Measurements from ENCODE around the gene DRAXIN.

The DRAXIN gene

GRCh38 chr1:11697893-11698210, 6.3 kb downstream of the DRAXIN start:
- Histone ChIP-seq H3K9me3 (ENCODE audit: control insufficient read depth in 2 of 2, low read length in 2 of 2) (no peaks in the 10 kb centered on the region), H3K9ac (ENCODE audit: low read depth in 1 of 2, low read length in 2 of 2) (no peak overlapping the region), H3K27me3 (ENCODE audit: control insufficient read depth in 2 of 2, insufficient read depth in 2 of 2, low read length in 2 of 2) (peaks cover 22 to 29% of the 10 kb centered on the region in 2 donors), H3K4me3 (ENCODE audit: low read length in 2 of 2) (no peak overlapping the region), H3K4me1 (ENCODE audit: control insufficient read depth in 2 of 2, insufficient read depth in 2 of 2, low read length in 2 of 2) (no peaks in the 10 kb centered on the region), H3K36me3 (ENCODE audit: control insufficient read depth in 2 of 2, insufficient read depth in 2 of 2, low read length in 2 of 2) (no peaks in the 10 kb centered on the region), H3K27ac (ENCODE audit: low read depth in 2 of 2, low read length in 2 of 2) (no peak overlapping the region)

GRCh38 chr1:11700601-11701467, 9.3 kb downstream of the DRAXIN start:
- Histone ChIP-seq H3K9ac (ENCODE audit: low read depth in 1 of 2, low read length in 2 of 2) (no peak overlapping the region), H3K4me3 (ENCODE audit: low read length in 2 of 2) (no peak overlapping the region), H3K27me3 (ENCODE audit: control insufficient read depth in 2 of 2, insufficient read depth in 2 of 2, low read length in 2 of 2) (peaks cover 18 to 29% of the 10 kb centered on the region in 2 donors), H3K9me3 (ENCODE audit: control insufficient read depth in 2 of 2, low read length in 2 of 2) (no peaks in the 10 kb centered on the region), H3K36me3 (ENCODE audit: control insufficient read depth in 2 of 2, insufficient read depth in 2 of 2, low read length in 2 of 2) (no peaks in the 10 kb centered on the region), H3K27ac (ENCODE audit: low read depth in 2 of 2, low read length in 2 of 2) (no peak overlapping the region), H3K4me1 (ENCODE audit: control insufficient read depth in 2 of 2, insufficient read depth in 2 of 2, low read length in 2 of 2) (no peaks in the 10 kb centered on the region)

DNA sequence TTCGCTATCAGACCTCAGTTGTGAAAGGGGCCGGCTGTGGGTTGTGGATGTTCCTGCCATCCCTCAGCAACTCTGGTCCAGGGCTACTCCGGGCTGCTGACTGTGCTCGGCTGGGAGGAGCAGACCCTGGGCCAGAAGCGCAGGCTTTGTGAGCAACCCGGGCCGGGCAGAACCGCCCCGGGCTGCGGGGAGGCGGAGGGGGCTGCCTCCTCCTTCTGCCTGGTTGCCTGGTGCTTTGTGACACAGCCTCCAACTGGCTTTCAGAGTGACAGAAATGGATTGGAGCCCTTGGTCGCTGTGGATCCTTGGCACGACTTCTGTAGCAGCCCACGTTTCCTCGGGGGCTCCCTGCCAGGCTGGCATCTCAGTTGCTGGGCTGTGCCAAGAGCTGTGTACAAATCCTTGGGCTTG, 10.0 kb downstream of the DRAXIN start:
- Histone ChIP-seq H3K9me3 (ENCODE audit: control insufficient read depth in 2 of 2, low read length in 2 of 2) (no peaks in the 10 kb centered on the region), H3K4me3 (ENCODE audit: low read length in 2 of 2) (no peak overlapping the region), H3K27me3 (ENCODE audit: control insufficient read depth in 2 of 2, insufficient read depth in 2 of 2, low read length in 2 of 2) (peaks cover 18 to 29% of the 10 kb centered on the region in 2 donors), H3K4me1 (ENCODE audit: control insufficient read depth in 2 of 2, insufficient read depth in 2 of 2, low read length in 2 of 2) (no peaks in the 10 kb centered on the region), H3K36me3 (ENCODE audit: control insufficient read depth in 2 of 2, insufficient read depth in 2 of 2, low read length in 2 of 2) (no peaks in the 10 kb centered on the region), H3K9ac (ENCODE audit: low read depth in 1 of 2, low read length in 2 of 2) (no peak overlapping the region), H3K27ac (ENCODE audit: low read depth in 2 of 2, low read length in 2 of 2) (no peak overlapping the region)

DNA sequence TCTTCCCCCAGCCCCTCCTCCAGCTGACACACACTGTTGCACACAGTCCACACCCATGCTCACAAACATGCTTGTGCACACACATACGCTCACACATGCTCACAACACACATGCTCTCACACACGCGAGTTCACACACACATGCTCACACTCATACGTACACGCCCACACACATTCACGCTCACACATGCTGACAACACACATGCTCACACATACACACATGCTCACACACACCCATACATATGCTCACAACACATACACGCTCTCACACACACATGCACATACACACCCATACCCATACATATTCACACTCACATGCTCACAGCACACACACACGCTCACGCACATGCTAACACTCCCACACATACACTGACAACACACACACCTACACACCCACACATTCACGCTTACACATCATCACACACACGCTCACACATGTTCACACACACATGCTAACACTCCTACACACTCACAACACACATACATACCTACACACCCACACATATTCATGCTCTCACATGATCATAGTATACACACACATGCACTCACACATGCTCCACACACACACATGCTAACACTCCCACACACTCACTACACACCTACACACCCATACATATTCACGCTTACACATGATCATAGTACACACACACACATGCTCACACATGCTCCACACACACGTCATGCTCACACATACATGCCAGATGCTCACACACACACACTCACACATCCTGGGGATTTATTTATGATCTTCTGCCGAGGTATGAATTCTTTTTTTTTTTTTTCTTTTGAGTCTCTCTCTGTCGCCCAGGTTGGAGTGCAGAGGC, 10.7 kb downstream of the DRAXIN start:
- H3K27me3 ChIP-seq (ENCODE audit: control insufficient read depth in 2 of 2, insufficient read depth in 2 of 2, low read length in 2 of 2), result peaks cover 18 to 29% of the 10 kb centered on the region in 2 donors
- no peak overlapping the region for H3K27ac ChIP-seq (ENCODE audit: low read depth in 2 of 2, low read length in 2 of 2)
- no peak overlapping the region for H3K4me3 ChIP-seq (ENCODE audit: low read length in 2 of 2)
- H3K36me3 ChIP-seq (ENCODE audit: control insufficient read depth in 2 of 2, insufficient read depth in 2 of 2, low read length in 2 of 2), result no peaks in the 10 kb centered on the region
- no peaks in the 10 kb centered on the region for H3K9me3 ChIP-seq (ENCODE audit: control insufficient read depth in 2 of 2, low read length in 2 of 2)
- H3K9ac ChIP-seq (ENCODE audit: low read depth in 1 of 2, low read length in 2 of 2), result no peak overlapping the region
- H3K4me1 ChIP-seq (ENCODE audit: control insufficient read depth in 2 of 2, insufficient read depth in 2 of 2, low read length in 2 of 2), result no peaks in the 10 kb centered on the region

DNA sequence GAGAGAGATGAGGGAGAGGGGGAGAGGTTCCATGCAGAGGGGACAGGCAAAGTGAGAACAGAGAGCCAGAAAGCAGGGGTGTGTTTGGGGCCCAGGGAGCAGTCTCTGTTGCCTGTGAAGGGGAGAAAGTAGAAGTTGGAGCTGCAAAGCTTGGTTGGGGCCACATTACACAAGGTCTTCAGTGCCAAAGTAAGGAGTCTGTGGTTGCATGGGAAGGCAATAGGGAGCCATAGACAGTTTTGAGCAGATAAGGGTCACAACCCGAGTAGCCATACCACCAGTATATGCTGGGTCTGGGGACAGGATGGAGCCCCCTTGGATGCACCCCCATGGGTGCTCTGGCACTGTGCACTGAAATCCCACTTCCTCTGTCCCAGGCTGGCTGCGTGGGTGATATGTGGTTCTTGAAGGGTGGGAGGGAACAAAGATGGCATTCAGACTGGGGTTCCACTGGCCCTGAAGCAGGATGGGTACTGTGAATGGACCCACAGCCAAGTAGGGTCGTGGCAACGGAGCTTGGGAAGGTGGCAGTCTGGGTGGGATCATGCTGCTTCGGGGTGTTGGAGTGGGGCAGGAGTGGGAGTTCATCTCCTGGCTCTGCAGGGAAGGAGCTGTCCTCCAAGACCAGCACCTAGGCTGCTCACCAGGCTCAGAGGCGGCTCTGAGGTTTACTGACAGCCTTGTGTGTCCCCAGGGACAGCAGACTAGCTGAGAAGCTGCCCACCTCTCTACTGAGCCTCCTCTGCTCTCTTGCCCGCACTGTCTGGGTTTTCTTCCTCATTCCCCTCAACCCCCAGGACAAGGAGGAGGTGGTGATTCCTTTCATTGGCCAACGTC, 12.1 kb downstream of the DRAXIN start:
- no peak overlapping the region for H3K4me3 ChIP-seq (ENCODE audit: low read length in 2 of 2)

DNA sequence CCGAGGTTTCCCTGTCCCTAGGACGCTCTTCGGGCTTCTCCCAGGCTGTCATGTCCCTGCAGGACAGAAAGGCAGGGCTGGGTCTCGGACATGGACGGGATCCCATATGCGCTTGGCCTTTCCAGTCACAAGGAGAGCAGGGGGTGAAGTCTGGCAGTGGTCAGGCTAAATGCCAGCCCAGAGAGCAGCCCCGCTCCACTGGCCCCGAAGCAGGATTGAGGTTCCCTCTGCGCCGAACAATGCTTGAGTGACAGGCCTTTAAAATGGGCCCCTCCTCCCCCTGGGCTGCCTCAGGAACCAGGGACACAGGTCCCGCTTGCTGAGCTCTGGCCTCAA, 12.7 kb downstream of the DRAXIN start:
- Histone ChIP-seq H3K4me3 (ENCODE audit: low read length in 2 of 2) (no peak overlapping the region), H3K27me3 (ENCODE audit: control insufficient read depth in 2 of 2, insufficient read depth in 2 of 2, low read length in 2 of 2) (peaks cover 18 to 25% of the 10 kb centered on the region in 2 donors), H3K9ac (ENCODE audit: low read depth in 1 of 2, low read length in 2 of 2) (no peak overlapping the region), H3K9me3 (ENCODE audit: control insufficient read depth in 2 of 2, low read length in 2 of 2) (no peaks in the 10 kb centered on the region), H3K27ac (ENCODE audit: low read depth in 2 of 2, low read length in 2 of 2) (no peak overlapping the region), H3K4me1 (ENCODE audit: control insufficient read depth in 2 of 2, insufficient read depth in 2 of 2, low read length in 2 of 2) (peaks cover 0 to 4% of the 10 kb centered on the region in 2 donors), H3K36me3 (ENCODE audit: control insufficient read depth in 2 of 2, insufficient read depth in 2 of 2, low read length in 2 of 2) (no peaks in the 10 kb centered on the region)

More for the DNA sequence above, 12.1 kb downstream of the DRAXIN start:
- Histone ChIP-seq H3K36me3 (ENCODE audit: control insufficient read depth in 2 of 2, insufficient read depth in 2 of 2, low read length in 2 of 2) (no peaks in the 10 kb centered on the region), H3K27ac (ENCODE audit: low read depth in 2 of 2, low read length in 2 of 2) (no peak overlapping the region), H3K9me3 (ENCODE audit: control insufficient read depth in 2 of 2, low read length in 2 of 2) (no peaks in the 10 kb centered on the region), H3K27me3 (ENCODE audit: control insufficient read depth in 2 of 2, insufficient read depth in 2 of 2, low read length in 2 of 2) (peaks cover 18 to 25% of the 10 kb centered on the region in 2 donors), H3K4me1 (ENCODE audit: control insufficient read depth in 2 of 2, insufficient read depth in 2 of 2, low read length in 2 of 2) (peaks cover 0 to 4% of the 10 kb centered on the region in 2 donors), H3K9ac (ENCODE audit: low read depth in 1 of 2, low read length in 2 of 2) (no peak overlapping the region)

DNA sequence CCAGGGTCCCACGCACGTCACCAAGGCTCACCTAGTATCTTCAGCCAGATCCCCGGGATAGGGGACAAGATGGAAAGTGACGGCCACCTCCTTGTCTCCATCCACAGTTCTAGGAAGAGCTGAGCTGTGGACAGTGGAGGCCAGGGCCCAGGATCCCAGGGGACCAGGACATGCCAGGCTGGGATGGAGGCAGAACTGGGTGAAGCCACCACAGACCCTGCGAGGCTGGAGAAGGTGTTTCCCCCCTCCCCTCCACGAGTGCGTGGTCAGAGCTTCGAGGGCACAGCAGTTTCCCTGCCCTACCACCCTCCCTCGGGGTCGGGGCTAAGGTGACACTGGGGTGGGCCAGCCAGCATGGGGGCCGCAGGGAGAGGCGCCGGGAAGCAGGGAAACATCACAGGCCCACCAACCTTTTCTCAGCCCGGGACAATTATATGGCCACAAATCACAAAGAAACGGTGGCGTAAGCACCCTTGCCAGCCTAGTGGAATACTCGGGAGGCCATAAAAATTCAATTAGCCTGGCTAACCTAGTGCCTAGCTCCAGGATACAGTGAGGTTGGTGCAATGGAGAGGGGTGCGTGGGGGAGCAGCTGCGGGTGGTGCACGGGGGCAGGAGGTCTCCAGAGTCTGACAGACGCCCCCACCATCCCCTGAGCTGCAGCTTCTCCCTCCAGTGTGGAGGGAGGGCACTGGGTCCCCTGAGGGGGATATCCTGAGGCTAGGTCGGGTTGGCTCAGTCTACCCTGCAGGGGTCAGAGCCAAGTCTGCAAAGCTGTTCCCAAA, 13.4 kb downstream of the DRAXIN start:
- peaks cover 0 to 4% of the 10 kb centered on the region in 2 donors for H3K4me1 ChIP-seq (ENCODE audit: control insufficient read depth in 2 of 2, insufficient read depth in 2 of 2, low read length in 2 of 2)
- H3K36me3 ChIP-seq (ENCODE audit: control insufficient read depth in 2 of 2, insufficient read depth in 2 of 2, low read length in 2 of 2), result no peaks in the 10 kb centered on the region
- H3K9ac ChIP-seq (ENCODE audit: low read depth in 1 of 2, low read length in 2 of 2), result no peak overlapping the region
- H3K27me3 ChIP-seq (ENCODE audit: control insufficient read depth in 2 of 2, insufficient read depth in 2 of 2, low read length in 2 of 2), result peaks cover 18 to 25% of the 10 kb centered on the region in 2 donors
- no peak overlapping the region for H3K27ac ChIP-seq (ENCODE audit: low read depth in 2 of 2, low read length in 2 of 2)
- H3K4me3 ChIP-seq (ENCODE audit: low read length in 2 of 2), result no peak overlapping the region
- no peaks in the 10 kb centered on the region for H3K9me3 ChIP-seq (ENCODE audit: control insufficient read depth in 2 of 2, low read length in 2 of 2)

DNA sequence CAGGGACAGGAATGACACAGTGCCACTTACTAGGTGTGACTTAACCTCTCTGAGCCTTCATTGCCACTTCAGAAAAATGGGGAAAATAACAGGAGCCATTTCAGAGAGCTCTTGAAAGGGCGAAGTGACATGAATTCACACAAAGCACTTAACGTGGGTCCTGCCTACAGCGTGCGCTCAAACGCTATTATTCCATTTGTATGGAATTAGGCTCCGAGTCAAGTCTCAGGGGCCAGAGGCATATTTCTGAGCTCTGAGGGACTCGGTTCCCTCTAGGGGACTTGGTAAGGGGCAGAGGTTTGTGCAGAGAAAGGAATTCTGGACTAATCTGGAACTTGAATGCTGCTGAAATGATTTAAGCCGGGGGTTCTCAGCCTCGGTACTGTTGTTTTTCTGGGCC, 14.1 kb downstream of the DRAXIN start:
- H3K4me1 ChIP-seq (ENCODE audit: control insufficient read depth in 2 of 2, insufficient read depth in 2 of 2, low read length in 2 of 2), result peaks cover 0 to 4% of the 10 kb centered on the region in 2 donors
- H3K9ac ChIP-seq (ENCODE audit: low read depth in 1 of 2, low read length in 2 of 2), result no peak overlapping the region
- H3K36me3 ChIP-seq (ENCODE audit: control insufficient read depth in 2 of 2, insufficient read depth in 2 of 2, low read length in 2 of 2), result no peaks in the 10 kb centered on the region
- H3K27ac ChIP-seq (ENCODE audit: low read depth in 2 of 2, low read length in 2 of 2), result no peak overlapping the region
- no peaks in the 10 kb centered on the region for H3K9me3 ChIP-seq (ENCODE audit: control insufficient read depth in 2 of 2, low read length in 2 of 2)
- no peak overlapping the region for H3K4me3 ChIP-seq (ENCODE audit: low read length in 2 of 2)
- peaks cover 17 to 24% of the 10 kb centered on the region in 2 donors for H3K27me3 ChIP-seq (ENCODE audit: control insufficient read depth in 2 of 2, insufficient read depth in 2 of 2, low read length in 2 of 2)

- Histone ChIP-seq H3K36me3 (ENCODE audit: control insufficient read depth in 2 of 2, insufficient read depth in 2 of 2, low read length in 2 of 2) (no peaks in the 10 kb centered on the region), H3K4me3 (ENCODE audit: low read length in 2 of 2) (no peak overlapping the region)
Measured at GRCh38 chr1:11706292-11706691, 14.8 kb downstream of the DRAXIN start.

More at GRCh38 chr1:11706292-11706691, 14.8 kb downstream of the DRAXIN start:
- Histone ChIP-seq H3K27me3 (ENCODE audit: control insufficient read depth in 2 of 2, insufficient read depth in 2 of 2, low read length in 2 of 2) (peaks cover 12 to 20% of the 10 kb centered on the region in 2 donors), H3K9ac (ENCODE audit: low read depth in 1 of 2, low read length in 2 of 2) (no peak overlapping the region), H3K4me1 (ENCODE audit: control insufficient read depth in 2 of 2, insufficient read depth in 2 of 2, low read length in 2 of 2) (peaks cover 0 to 4% of the 10 kb centered on the region in 2 donors), H3K27ac (ENCODE audit: low read depth in 2 of 2, low read length in 2 of 2) (no peak overlapping the region), H3K9me3 (ENCODE audit: control insufficient read depth in 2 of 2, low read length in 2 of 2) (no peaks in the 10 kb centered on the region)

Measured in mucosa of rectum (tissue), 2 donors.